DOHH2 (cell line): ENCODE data around the gene RGS8.
A peak's percentile ranks its signal among the peaks of the same experiment; 100 is the strongest.

Experiments used
- H3F3A ChIP-seq: fragments of 200-600 bp; sonication (generic), shearing (Covaris generic); 2 replicates; pipeline ENCODE4 v1.6.0; 2016; ENCODE audit warnings: antibody characterized with exemption, mild to moderate bottlenecking; ENCODE audit not compliant: control insufficient read depth, insufficient read depth
- H3K27ac ChIP-seq: fragments of 200-600 bp; sonication (generic); 2 replicates; pipeline ENCODE4 v1.5.1; 2014; ENCODE audit warnings: low read depth, mild to moderate bottlenecking, low read length, moderate library complexity
- H3K27me3 ChIP-seq: fragments of 200-600 bp; sonication (generic); 2 replicates; pipeline ENCODE4 v1.6.1; 2014; ENCODE audit warnings: mild to moderate bottlenecking, low read length, mixed read lengths; ENCODE audit not compliant: control insufficient read depth
- H3K36me3 ChIP-seq: fragments of 200-600 bp; sonication (generic); 2 replicates; pipeline ENCODE4 v1.6.1; 2014; ENCODE audit warnings: mild to moderate bottlenecking, low read length, moderate library complexity, mixed read lengths; ENCODE audit not compliant: control insufficient read depth
- H3K4me1 ChIP-seq: fragments of 200-600 bp; sonication (generic); 2 replicates; pipeline ENCODE4 v1.6.1; 2014; ENCODE audit warnings: mild to moderate bottlenecking, low read length, mixed read lengths; ENCODE audit not compliant: control insufficient read depth
- H3K4me2 ChIP-seq: fragments of 200-600 bp; sonication (generic); 2 replicates; pipeline ENCODE4 v1.6.0; 2014; ENCODE audit warnings: mild to moderate bottlenecking, low read length, moderate library complexity
- H3K4me3 ChIP-seq: fragments of 200-600 bp; sonication (generic); 2 replicates; pipeline ENCODE4 v1.5.1; 2014; ENCODE audit warnings: mild to moderate bottlenecking, low read length, mixed read lengths
- H3K79me2 ChIP-seq: fragments of 200-600 bp; sonication (generic); 2 replicates; pipeline ENCODE4 v1.6.1; 2014; ENCODE audit warnings: mild to moderate bottlenecking, low read length, mixed read lengths; ENCODE audit not compliant: control insufficient read depth
- H3K9me2 ChIP-seq: fragments of 200-600 bp; sonication (generic); replicated peaks from 2 replicates; pipeline ENCODE4 v1.6.1; 2014; ENCODE audit warnings: mild to moderate bottlenecking, low read length, mixed read lengths; ENCODE audit not compliant: control insufficient read depth
- H3K9me3 ChIP-seq: fragments of 200-600 bp; sonication (generic); 2 replicates; pipeline ENCODE4 v1.6.1; 2014; ENCODE audit warnings: antibody characterized with exemption, low read length, mixed read lengths; ENCODE audit not compliant: control insufficient read depth, insufficient read depth
- H4K20me1 ChIP-seq: fragments of 200-600 bp; sonication (generic); 2 replicates; pipeline ENCODE4 v1.6.0; 2014; ENCODE audit warnings: low read depth, mild to moderate bottlenecking, antibody characterized with exemption, low read length, moderate library complexity; ENCODE audit not compliant: control insufficient read depth, insufficient read depth
- CTCF ChIP-seq: fragments of 200-600 bp; sonication (generic); IDR thresholded peaks from one replicate; pipeline ENCODE4 v1.5.1; 2014; ENCODE audit warnings: antibody characterized with exemption, mild to moderate bottlenecking, low read depth, low read length; ENCODE audit not compliant: poor library complexity, severe bottlenecking
- EZH2phosphoT487 ChIP-seq: fragments of 200-600 bp; sonication (generic); IDR thresholded peaks from 2 replicates; pipeline ENCODE4 v1.6.1; 2017; ENCODE audit warnings: borderline replicate concordance, mild to moderate bottlenecking, antibody characterized with exemption, low read length, moderate library complexity, mixed read lengths

RGS8 gene

GRCh38 chr1:182644886-182645285 is 39.5 kb downstream of the RGS8 start:
- H3K4me1 ChIP-seq, result peaks cover 54% of the 10 kb centered on the region
- no peaks in the 10 kb centered on the region for H3K79me2 ChIP-seq
- H3K9me2 ChIP-seq, result no peaks in the 10 kb centered on the region
- peak overlapping the region; percentile 34 for H3K4me3 ChIP-seq
- H3K9me3 ChIP-seq, result no peaks in the 10 kb centered on the region
- H3K27ac ChIP-seq, result peak overlapping the region; percentile 8; the same call in 1 of the 2 replicates
- H3K4me2 ChIP-seq, result peak overlapping the region; percentile 55
- no peaks in the 10 kb centered on the region for H3K27me3 ChIP-seq
- TF ChIP-seq CTCF (peak; percentile 54), EZH2phosphoT487 (no peak)
- H4K20me1 ChIP-seq, result no peaks in the 10 kb centered on the region
- H3K36me3 ChIP-seq, result no peaks in the 10 kb centered on the region
- H3F3A ChIP-seq, result peaks cover 4% of the 10 kb centered on the region

DNA sequence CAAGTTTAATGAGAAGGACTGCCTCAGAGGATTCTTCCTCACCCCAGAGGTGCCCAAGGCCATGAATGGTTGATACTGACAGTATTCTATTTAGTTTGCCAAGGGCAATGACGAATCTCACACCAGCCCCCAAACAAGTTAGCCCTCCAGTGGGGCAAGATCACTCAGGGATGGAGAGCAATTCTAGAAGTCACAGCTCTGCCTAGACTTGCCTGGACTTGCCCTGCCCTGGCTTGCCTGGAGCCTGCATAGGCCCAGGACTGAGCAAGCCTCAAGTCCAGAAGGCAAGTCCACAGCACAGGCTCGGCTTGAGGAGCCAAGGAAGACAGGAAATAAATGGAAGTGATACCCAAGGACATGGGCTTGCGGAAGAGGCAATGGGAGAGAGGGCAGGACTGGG is 40.7 kb downstream of the RGS8 start:
- TF ChIP-seq CTCF, result no peak
- TF ChIP-seq EZH2phosphoT487, result no peak
- H3K4me1 ChIP-seq, result peaks cover 42% of the 10 kb centered on the region
- peaks cover 4% of the 10 kb centered on the region for H3F3A ChIP-seq
- H3K9me2 ChIP-seq, result no peaks in the 10 kb centered on the region
- no peak overlapping the region for H3K4me2 ChIP-seq
- H3K27me3 ChIP-seq, result no peaks in the 10 kb centered on the region
- no peak overlapping the region for H3K27ac ChIP-seq
- H3K4me3 ChIP-seq, result no peak overlapping the region
- no peaks in the 10 kb centered on the region for H3K79me2 ChIP-seq
- H4K20me1 ChIP-seq, result no peaks in the 10 kb centered on the region
- H3K9me3 ChIP-seq, result no peaks in the 10 kb centered on the region
- no peaks in the 10 kb centered on the region for H3K36me3 ChIP-seq

DNA sequence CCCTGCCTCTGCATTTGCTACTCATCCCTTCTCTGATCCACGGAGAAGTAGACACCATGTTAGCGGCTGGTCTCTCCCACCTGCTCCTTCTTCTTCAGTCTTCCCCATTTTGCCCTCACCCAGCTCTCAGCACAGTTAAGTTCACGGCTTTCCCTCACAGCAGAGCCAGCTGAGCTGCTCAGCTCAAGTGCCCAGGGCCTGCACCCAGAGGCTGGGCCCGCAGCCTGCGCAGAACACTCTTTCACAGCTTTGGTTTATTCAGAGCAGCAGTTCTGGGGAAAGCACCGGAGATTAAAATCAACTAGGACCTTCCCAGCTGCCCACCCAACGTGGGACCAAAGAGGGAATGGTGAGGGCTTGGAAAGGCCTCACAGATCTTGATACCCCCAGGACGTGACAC is 41.9 kb downstream of the RGS8 start:
- no peaks in the 10 kb centered on the region for H3K9me2 ChIP-seq
- H3K4me3 ChIP-seq, result no peak overlapping the region
- H3K27ac ChIP-seq, result no peak overlapping the region
- H3K4me2 ChIP-seq, result no peak overlapping the region
- TF ChIP-seq CTCF (no peak), EZH2phosphoT487 (no peak)
- H3K4me1 ChIP-seq, result peaks cover 30% of the 10 kb centered on the region
- H3K9me3 ChIP-seq, result no peaks in the 10 kb centered on the region
- H3K79me2 ChIP-seq, result no peaks in the 10 kb centered on the region
- H3K36me3 ChIP-seq, result no peaks in the 10 kb centered on the region
- no peaks in the 10 kb centered on the region for H3K27me3 ChIP-seq
- no peaks in the 10 kb centered on the region for H4K20me1 ChIP-seq
- H3F3A ChIP-seq, result peaks cover under 1% of the 10 kb centered on the region

- Histone ChIP-seq H3K4me3 (no peak overlapping the region), H4K20me1 (no peaks in the 10 kb centered on the region), H3K27ac (no peak overlapping the region), H3K9me2 (no peaks in the 10 kb centered on the region), H3K9me3 (no peaks in the 10 kb centered on the region), H3K4me1 (peaks cover 30% of the 10 kb centered on the region), H3K4me2 (no peak overlapping the region), H3K36me3 (no peaks in the 10 kb centered on the region), H3K79me2 (no peaks in the 10 kb centered on the region), H3F3A (no peaks in the 10 kb centered on the region), H3K27me3 (no peaks in the 10 kb centered on the region)
- TF ChIP-seq CTCF, result no peak
- no peak for TF ChIP-seq EZH2phosphoT487
Observed at GRCh38 chr1:182641561-182641960, 42.8 kb downstream of the RGS8 start.
